HCT116 (cell line): ENCODE results near the gene RIOX2.

Experiments
- EGR1 ChIP-seq: IDR thresholded peaks from 2 replicates; pipeline ENCODE4 v1.6.1; 2012; ENCODE audit warnings: low read depth
- ELF1 ChIP-seq: IDR thresholded peaks from 2 replicates; pipeline ENCODE4 v1.6.1; 2012; ENCODE audit warnings: low read depth, borderline replicate concordance
- EZH2 ChIP-seq: fragments of 200-600 bp; sonication (generic); IDR thresholded peaks from 2 replicates; pipeline ENCODE4 v1.6.1; 2017; ENCODE audit warnings: antibody characterized with exemption, mixed run types
- EZH2phosphoT487 ChIP-seq: fragments of 200-600 bp; IDR thresholded peaks from 2 replicates; pipeline ENCODE4 v1.6.1; 2018; ENCODE audit warnings: antibody characterized with exemption, borderline replicate concordance
- JUND ChIP-seq: IDR thresholded peaks from 2 replicates; pipeline ENCODE4 v1.6.1; 2012
- POLR2A ChIP-seq: IDR thresholded peaks from 2 replicates; pipeline ENCODE4 v1.7.0; 2011; ENCODE audit warnings: borderline replicate concordance; ENCODE audit not compliant: insufficient read depth, insufficient read length; ENCODE audit errors: extremely low read depth
- RAD21 ChIP-seq: IDR thresholded peaks from 2 replicates; pipeline ENCODE4 v1.6.1; 2012; ENCODE audit warnings: low read depth, mild to moderate bottlenecking
- YY1 ChIP-seq: IDR thresholded peaks from 2 replicates; pipeline ENCODE4 v1.6.1; 2011; ENCODE audit warnings: low read length, low read depth, moderate library complexity, mild to moderate bottlenecking; ENCODE audit not compliant: insufficient replicate concordance; ENCODE audit errors: extremely low read depth
- ZBTB33 ChIP-seq: IDR thresholded peaks from 2 replicates; pipeline ENCODE4 v1.6.1; 2011; ENCODE audit warnings: mild to moderate bottlenecking, low read length, moderate library complexity; ENCODE audit not compliant: insufficient replicate concordance; ENCODE audit errors: extremely low read depth
- ZNF274 ChIP-seq: fragments of 200-500 bp; sonication (Bioruptor generic); IDR thresholded peaks from 2 replicates; pipeline ENCODE4 v1.6.1; 2014; ENCODE audit warnings: mild to moderate bottlenecking, low read depth, low read length, inconsistent platforms
- TF ChIP-seq, protein P1 (sequence below), 3 experiments: fragments of 200-600 bp in 1 of 3; sonication (generic) in 1 of 3; IDR thresholded peaks in 2 of 3; conservative IDR thresholded peaks in 1 of 3; 2 replicates each; pipeline ENCODE4 v1.5.1; 2012 to 2017; ENCODE audit warnings: low read depth in 2 of 3, low read length in 2 of 3, antibody characterized with exemption in 1 of 3, borderline replicate concordance in 1 of 3, control low read depth in 1 of 3, mild to moderate bottlenecking in 1 of 3, mixed read lengths in 1 of 3, mixed run types in 1 of 3, moderate library complexity in 1 of 3; ENCODE audit not compliant: insufficient read depth in 1 of 3

- TF ChIP-seq EZH2, result no peak
- TF ChIP-seq ELF1, result no peak
- TF ChIP-seq JUND, result no peak
- TF ChIP-seq RAD21, result no peak
- TF ChIP-seq EGR1, result no peak
- no peak for TF ChIP-seq POLR2A
- TF ChIP-seq, protein P1, sequence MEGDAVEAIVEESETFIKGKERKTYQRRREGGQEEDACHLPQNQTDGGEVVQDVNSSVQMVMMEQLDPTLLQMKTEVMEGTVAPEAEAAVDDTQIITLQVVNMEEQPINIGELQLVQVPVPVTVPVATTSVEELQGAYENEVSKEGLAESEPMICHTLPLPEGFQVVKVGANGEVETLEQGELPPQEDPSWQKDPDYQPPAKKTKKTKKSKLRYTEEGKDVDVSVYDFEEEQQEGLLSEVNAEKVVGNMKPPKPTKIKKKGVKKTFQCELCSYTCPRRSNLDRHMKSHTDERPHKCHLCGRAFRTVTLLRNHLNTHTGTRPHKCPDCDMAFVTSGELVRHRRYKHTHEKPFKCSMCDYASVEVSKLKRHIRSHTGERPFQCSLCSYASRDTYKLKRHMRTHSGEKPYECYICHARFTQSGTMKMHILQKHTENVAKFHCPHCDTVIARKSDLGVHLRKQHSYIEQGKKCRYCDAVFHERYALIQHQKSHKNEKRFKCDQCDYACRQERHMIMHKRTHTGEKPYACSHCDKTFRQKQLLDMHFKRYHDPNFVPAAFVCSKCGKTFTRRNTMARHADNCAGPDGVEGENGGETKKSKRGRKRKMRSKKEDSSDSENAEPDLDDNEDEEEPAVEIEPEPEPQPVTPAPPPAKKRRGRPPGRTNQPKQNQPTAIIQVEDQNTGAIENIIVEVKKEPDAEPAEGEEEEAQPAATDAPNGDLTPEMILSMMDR (IDR thresholded peaks at IDR 0.05 in 2 of 3, conservative IDR thresholded peaks at IDR 0.05 in 1 of 3; ENCODE audit: borderline replicate concordance in 1 of 3, insufficient read depth in 1 of 3, low read depth in 2 of 3, low read length in 2 of 3), result no peak
- TF ChIP-seq YY1, result no peak
- TF ChIP-seq ZBTB33, result no peak
- no peak for TF ChIP-seq ZNF274
- no peak for TF ChIP-seq EZH2phosphoT487
These were observed 30.5 kb upstream of the RIOX2 start for GRCh38 chr3:98002717-98003116.
